ENCODE results near the gene ZNG1F.
"Not testable (repeated sequence)": the region's sequence is repeated elsewhere in the genome, so short reads cannot be mapped to it uniquely, and the experiment has no call there.

- TF ChIP-seq CTCF (IDR thresholded peaks at IDR 0.05; ENCODE audit: insufficient read depth, low read depth, low read length); EZH2 (IDR thresholded peaks at IDR 0.05; ENCODE audit: insufficient read depth, low read length): not testable (repeated sequence)
These were observed 14.1 kb downstream of the ZNG1F start for GRCh38 chr9:41174994-41175393.

Data from astrocyte (in vitro differentiated cells and primary cell).